LNCaP clone FGC (cell line): ENCODE results near the gene SIPA1L3.

ENCODE experiments used
- DNase-seq: peaks from one replicate; pipeline ENCODE4 v3.0.0-alpha.2; 2011; ENCODE audit warnings: low read depth
- H3K4me3 ChIP-seq: 2 replicates; pipeline ENCODE4 v1.5.1; 2011; ENCODE audit warnings: mild to moderate bottlenecking, low read depth, low read length, control low read depth
- TF ChIP-seq, protein P1 (sequence below): IDR thresholded peaks from 2 replicates; pipeline ENCODE4 v1.5.1; 2012; ENCODE audit warnings: mild to moderate bottlenecking; ENCODE audit not compliant: control insufficient read depth, insufficient read depth; ENCODE audit errors: extremely low read depth

Gene SIPA1L3

GRCh38 chr19:37953918-37954303 is 46.9 kb downstream of the SIPA1L3 start:
- H3K4me3 ChIP-seq: no peak overlapping the region
- TF ChIP-seq, protein P1, sequence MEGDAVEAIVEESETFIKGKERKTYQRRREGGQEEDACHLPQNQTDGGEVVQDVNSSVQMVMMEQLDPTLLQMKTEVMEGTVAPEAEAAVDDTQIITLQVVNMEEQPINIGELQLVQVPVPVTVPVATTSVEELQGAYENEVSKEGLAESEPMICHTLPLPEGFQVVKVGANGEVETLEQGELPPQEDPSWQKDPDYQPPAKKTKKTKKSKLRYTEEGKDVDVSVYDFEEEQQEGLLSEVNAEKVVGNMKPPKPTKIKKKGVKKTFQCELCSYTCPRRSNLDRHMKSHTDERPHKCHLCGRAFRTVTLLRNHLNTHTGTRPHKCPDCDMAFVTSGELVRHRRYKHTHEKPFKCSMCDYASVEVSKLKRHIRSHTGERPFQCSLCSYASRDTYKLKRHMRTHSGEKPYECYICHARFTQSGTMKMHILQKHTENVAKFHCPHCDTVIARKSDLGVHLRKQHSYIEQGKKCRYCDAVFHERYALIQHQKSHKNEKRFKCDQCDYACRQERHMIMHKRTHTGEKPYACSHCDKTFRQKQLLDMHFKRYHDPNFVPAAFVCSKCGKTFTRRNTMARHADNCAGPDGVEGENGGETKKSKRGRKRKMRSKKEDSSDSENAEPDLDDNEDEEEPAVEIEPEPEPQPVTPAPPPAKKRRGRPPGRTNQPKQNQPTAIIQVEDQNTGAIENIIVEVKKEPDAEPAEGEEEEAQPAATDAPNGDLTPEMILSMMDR: no peak
- no peak for DNase-seq

DNA sequence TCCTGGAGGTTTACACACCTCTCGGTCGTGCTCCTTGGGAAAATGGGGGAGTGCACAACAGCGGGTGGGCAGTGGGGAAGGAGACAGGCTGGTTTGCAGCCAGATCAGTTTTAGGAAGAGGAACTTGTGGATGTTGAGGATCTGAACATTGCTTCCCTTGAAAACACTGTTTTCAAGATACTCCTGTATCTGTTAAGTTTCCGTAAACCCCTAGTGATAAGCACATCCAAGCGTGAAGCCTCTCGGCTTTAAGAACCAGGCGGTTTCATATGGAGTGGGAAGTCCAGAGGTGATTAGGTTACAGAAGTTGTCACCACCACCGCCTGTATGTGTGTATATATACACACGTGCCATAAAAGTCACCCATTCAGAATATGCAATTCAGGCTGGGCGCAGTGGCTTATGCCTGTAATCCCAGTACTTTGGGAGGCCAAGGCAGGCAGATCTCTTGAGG is 47.4 kb downstream of the SIPA1L3 start:
- no peak overlapping the region for H3K4me3 ChIP-seq
- DNase-seq: no peak
- TF ChIP-seq, protein P1: no peak

DNA sequence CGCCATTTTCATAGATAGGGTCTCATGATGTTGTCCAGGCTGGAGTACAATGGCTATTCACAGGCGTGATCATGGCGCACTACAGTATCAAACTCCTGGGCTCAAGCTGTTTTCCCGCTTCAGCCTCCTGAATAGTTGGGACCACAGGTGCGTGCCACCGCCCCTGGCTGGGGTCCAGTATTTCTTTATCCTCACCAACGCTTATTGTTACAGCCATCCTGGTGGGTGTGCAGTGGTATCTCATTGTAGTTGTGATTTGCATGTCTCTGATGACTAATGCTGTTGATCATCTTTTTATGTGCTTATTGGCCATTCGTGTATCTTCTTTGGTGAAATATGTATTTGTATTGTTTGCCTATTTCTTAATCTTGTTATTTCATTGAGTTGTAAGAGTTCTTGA is 49.0 kb downstream of the SIPA1L3 start:
- TF ChIP-seq, protein P1: no peak
- H3K4me3 ChIP-seq: no peak overlapping the region
- no peak for DNase-seq

GRCh38 chr19:37957176-37957575 is 50.2 kb downstream of the SIPA1L3 start:
- TF ChIP-seq, protein P1: no peak
- H3K4me3 ChIP-seq: no peak overlapping the region
- peak; percentile 55 for DNase-seq

DNA sequence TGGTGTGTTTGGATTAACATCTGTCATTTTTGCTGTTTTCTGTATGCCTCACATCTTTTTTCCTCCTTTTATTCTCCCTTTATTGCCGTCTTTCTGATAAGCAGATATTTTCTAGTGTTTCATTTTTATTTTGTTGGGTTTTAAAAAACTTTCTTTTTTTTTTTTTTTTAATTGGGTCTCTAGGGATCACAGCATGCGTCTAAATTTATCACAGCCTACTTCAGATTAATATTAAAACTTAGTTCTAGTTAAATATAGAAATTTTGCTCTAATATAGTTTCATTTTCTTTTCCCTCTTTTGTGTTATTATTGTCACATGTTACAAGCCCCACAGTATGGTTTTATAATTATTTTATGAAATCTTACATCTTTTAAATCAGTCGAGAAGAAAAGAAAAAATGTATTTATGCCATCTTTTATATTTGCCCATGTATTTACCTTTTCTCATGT is 52.7 kb downstream of the SIPA1L3 start:
- DNase-seq: no peak
- H3K4me3 ChIP-seq: no peak overlapping the region
- TF ChIP-seq, protein P1: no peak

DNA sequence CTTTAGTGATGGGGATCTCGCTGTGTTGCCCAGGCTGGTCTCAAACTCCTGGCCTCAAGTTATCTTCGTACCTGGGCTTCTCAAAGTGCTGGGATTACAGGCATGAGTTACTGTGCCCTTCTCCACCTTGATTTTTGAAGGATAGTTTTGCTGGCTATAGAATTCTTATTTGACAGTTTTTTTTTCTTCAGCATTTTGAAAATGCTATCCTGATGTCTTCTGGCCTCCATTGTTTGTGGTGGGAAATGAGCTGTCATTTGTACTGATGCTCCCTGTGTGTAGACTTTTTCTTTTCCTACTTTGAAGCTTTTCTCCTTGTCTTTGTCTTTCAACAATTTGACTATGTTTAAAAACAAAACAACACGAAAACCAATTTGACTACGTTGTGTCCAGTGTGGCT is 54.2 kb downstream of the SIPA1L3 start:
- TF ChIP-seq, protein P1: no peak
- no peak overlapping the region for H3K4me3 ChIP-seq

GRCh38 chr19:37963190-37963936 is 56.4 kb downstream of the SIPA1L3 start:
- DNase-seq: no peak
- TF ChIP-seq, protein P1: no peak
- H3K4me3 ChIP-seq: no peak overlapping the region

More for the DNA sequence above, 54.2 kb downstream of the SIPA1L3 start:
- DNase-seq: no peak
